IMR-90 (cell line): ENCODE measurements around the gene FOXO1.

Source experiments
- CTCF ChIP-seq: conservative IDR thresholded peaks from 2 replicates; pipeline ENCODE4 v1.5.1; 2012; ENCODE audit warnings: mild to moderate bottlenecking, low read depth, low read length, improper control_type of control experiment
- RFX5 ChIP-seq: IDR thresholded peaks from 2 replicates; pipeline ENCODE4 v1.8.0; 2012; ENCODE audit warnings: low read depth, mild to moderate bottlenecking, low read length, moderate library complexity

DNA sequence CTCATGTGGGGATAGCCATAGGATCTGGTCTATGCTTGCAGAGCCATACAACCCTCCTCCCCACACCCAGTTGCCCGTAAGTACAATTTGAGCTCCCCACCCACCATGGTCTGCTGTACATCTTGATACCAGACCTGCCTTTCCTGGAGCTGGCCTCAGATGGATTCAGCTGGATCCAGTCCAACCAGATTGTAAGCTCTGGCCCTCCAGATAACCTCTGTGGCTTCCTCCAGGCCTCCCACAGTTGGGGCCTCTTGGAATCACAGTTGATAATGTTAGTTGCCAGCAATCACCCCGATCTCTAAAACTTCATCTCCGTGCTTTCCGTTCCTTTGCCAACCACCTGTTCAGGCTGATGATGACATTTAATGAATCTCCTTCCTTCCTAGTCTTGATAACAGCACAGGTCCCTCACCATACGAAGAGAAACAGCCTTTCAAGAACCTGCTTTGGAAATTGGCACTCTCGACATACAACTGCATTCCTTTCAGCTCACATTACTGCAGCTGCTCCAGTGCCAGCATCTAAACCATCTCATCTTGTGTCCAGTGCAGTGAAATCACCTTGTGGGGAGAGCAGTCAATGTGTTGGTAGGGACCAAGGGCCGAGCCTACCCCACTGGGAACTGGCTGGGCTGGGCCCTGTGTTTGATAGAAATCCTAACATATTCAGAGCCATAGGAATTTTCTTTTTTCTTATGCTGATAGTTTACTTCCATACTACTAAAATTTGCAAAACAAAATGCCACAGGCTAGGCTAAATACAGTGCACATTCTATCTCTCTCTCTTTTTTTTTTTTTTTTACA, 15.1 kb upstream of the FOXO1 start:
- no peak for TF ChIP-seq RFX5
- TF ChIP-seq CTCF, result no peak
